Neural cell (in vitro differentiated cells): Measurements from ENCODE around the gene FBXO24. TPM values are rescaled to one million over a fixed set of nuclear protein-coding genes. Genes with fewer than 3 reads are reported as not detected.

Source experiments
- H2AFZ ChIP-seq: fragments of 200-600, 300-800 bp; sonication (generic), shearing (Covaris generic); 2 replicates; pipeline ENCODE4 v1.6.0; 2014; ENCODE audit warnings: low read depth, mild to moderate bottlenecking, antibody characterized with exemption, low read length, moderate library complexity
- H3F3A ChIP-seq: fragments of 200-600 bp; shearing (Covaris generic); 2 replicates; pipeline ENCODE4 v1.6.1; 2016; ENCODE audit warnings: mild to moderate bottlenecking, moderate library complexity, mixed read lengths, antibody characterized with exemption, low read length; ENCODE audit not compliant: insufficient read depth, poor library complexity, severe bottlenecking
- H3K27ac ChIP-seq: fragments of 200-600, 300-800 bp; sonication (generic), shearing (Covaris generic); 2 replicates; pipeline ENCODE4 v1.5.1; 2014; ENCODE audit warnings: mild to moderate bottlenecking, low read length, moderate library complexity
- H3K27me3 ChIP-seq: fragments of 300-800, 200-600 bp; sonication (generic), shearing (Covaris generic); 2 replicates; pipeline ENCODE4 v1.6.0; 2014; ENCODE audit warnings: mild to moderate bottlenecking, low read depth, low read length, moderate library complexity; ENCODE audit not compliant: insufficient read depth
- H3K36me3 ChIP-seq: fragments of 300-800, 200-600 bp; sonication (generic), shearing (Covaris generic); 2 replicates; pipeline ENCODE4 v1.5.1; 2014; ENCODE audit warnings: mild to moderate bottlenecking, antibody characterized with exemption, low read length, moderate library complexity; ENCODE audit not compliant: insufficient read depth
- H3K4me2 ChIP-seq: fragments of 300-800, 200-600 bp; sonication (generic), shearing (Covaris generic); 2 replicates; pipeline ENCODE4 v1.6.0; 2014; ENCODE audit warnings: mild to moderate bottlenecking, low read length
- H3K4me3 ChIP-seq: fragments of 300-800, 200-600 bp; sonication (generic), shearing (Covaris generic); 2 replicates; pipeline ENCODE4 v1.5.1; 2014; ENCODE audit warnings: mild to moderate bottlenecking, low read length, moderate library complexity
- H3K79me2 ChIP-seq: fragments of 200-600 bp; shearing (Covaris generic); replicated peaks from 2 replicates; pipeline ENCODE4 v1.6.0; 2014; ENCODE audit warnings: mild to moderate bottlenecking, low read length, moderate library complexity; ENCODE audit not compliant: insufficient read depth
- H3K9ac ChIP-seq: fragments of 300-800, 200-600 bp; sonication (generic), shearing (Covaris generic); 2 replicates; pipeline ENCODE4 v1.6.1; 2016; ENCODE audit warnings: mild to moderate bottlenecking, low read length, mixed read lengths
- H3K9me2 ChIP-seq: fragments of 200-600 bp; shearing (Covaris generic); 2 replicates; pipeline ENCODE4 v1.6.1; 2016; ENCODE audit warnings: mild to moderate bottlenecking, low read length, mixed read lengths; ENCODE audit not compliant: insufficient read depth
- H3K9me3 ChIP-seq: fragments of 200-600, 300-800 bp; sonication (generic), shearing (Covaris generic); 2 replicates; pipeline ENCODE4 v1.6.1; 2016; ENCODE audit warnings: mild to moderate bottlenecking, mixed run types, low read length, moderate library complexity, mixed read lengths
- H4K20me1 ChIP-seq: fragments of 200-600 bp; shearing (Covaris generic); 2 replicates; pipeline ENCODE4 v1.6.1; 2016; ENCODE audit warnings: mild to moderate bottlenecking, mixed run types; ENCODE audit not compliant: insufficient read depth
- EP300 ChIP-seq: fragments of 450-650 bp; conservative IDR thresholded peaks from 2 replicates; pipeline ENCODE4 v1.6.1; 2014; ENCODE audit warnings: antibody characterized with exemption, mild to moderate bottlenecking, moderate library complexity; ENCODE audit not compliant: poor library complexity, severe bottlenecking
- EZH2 ChIP-seq: fragments of 200-600, 300-800 bp; shearing (Covaris generic), sonication (generic); IDR thresholded peaks from 2 replicates; pipeline ENCODE4 v1.6.1; 2014; ENCODE audit warnings: antibody characterized with exemption, low read length, borderline replicate concordance, mild to moderate bottlenecking; ENCODE audit not compliant: insufficient read depth, poor library complexity, severe bottlenecking
- MXI1 ChIP-seq: fragments of 450-650 bp; conservative IDR thresholded peaks from 2 replicates; pipeline ENCODE4 v1.6.1; 2014; ENCODE audit warnings: antibody characterized with exemption, mild to moderate bottlenecking; ENCODE audit not compliant: poor library complexity, severe bottlenecking
- POLR2AphosphoS5 ChIP-seq: IDR thresholded peaks from 2 replicates; pipeline ENCODE4 v1.6.1; 2012
- RAD21 ChIP-seq: fragments of 450-650 bp; conservative IDR thresholded peaks from 2 replicates; pipeline ENCODE4 v1.6.1; 2014; ENCODE audit warnings: antibody characterized with exemption, mild to moderate bottlenecking, moderate library complexity
- SMC3 ChIP-seq: fragments of 450-650 bp; conservative IDR thresholded peaks from 2 replicates; pipeline ENCODE4 v1.6.1; 2014; ENCODE audit warnings: antibody characterized with exemption, mild to moderate bottlenecking, moderate library complexity; ENCODE audit not compliant: poor library complexity
- TAF1 ChIP-seq: IDR thresholded peaks from 2 replicates; pipeline ENCODE4 v1.6.1; 2012; ENCODE audit warnings: low read depth
- polyA plus RNA-seq: library from polyadenylated mRNA; depleted of rRNA; stranded (reverse); fragments of >200 nt; gene quantifications from 2 replicates; pipeline ENCODE4 v1.2.3, GENCODE V29; 2014
- TF ChIP-seq, protein P1 (sequence below): IDR thresholded peaks from 2 replicates; pipeline ENCODE4 v1.6.1; 2012; ENCODE audit warnings: borderline replicate concordance
- TF ChIP-seq, protein P2 (sequence below): fragments of 450-650 bp; IDR thresholded peaks from 2 replicates; pipeline ENCODE4 v1.5.1; 2014; ENCODE audit warnings: antibody characterized with exemption, mild to moderate bottlenecking, moderate library complexity; ENCODE audit not compliant: poor library complexity, severe bottlenecking

Gene FBXO24
- polyA plus RNA-seq, 1 donor from 2014 or later: 0.52 TPM

DNA sequence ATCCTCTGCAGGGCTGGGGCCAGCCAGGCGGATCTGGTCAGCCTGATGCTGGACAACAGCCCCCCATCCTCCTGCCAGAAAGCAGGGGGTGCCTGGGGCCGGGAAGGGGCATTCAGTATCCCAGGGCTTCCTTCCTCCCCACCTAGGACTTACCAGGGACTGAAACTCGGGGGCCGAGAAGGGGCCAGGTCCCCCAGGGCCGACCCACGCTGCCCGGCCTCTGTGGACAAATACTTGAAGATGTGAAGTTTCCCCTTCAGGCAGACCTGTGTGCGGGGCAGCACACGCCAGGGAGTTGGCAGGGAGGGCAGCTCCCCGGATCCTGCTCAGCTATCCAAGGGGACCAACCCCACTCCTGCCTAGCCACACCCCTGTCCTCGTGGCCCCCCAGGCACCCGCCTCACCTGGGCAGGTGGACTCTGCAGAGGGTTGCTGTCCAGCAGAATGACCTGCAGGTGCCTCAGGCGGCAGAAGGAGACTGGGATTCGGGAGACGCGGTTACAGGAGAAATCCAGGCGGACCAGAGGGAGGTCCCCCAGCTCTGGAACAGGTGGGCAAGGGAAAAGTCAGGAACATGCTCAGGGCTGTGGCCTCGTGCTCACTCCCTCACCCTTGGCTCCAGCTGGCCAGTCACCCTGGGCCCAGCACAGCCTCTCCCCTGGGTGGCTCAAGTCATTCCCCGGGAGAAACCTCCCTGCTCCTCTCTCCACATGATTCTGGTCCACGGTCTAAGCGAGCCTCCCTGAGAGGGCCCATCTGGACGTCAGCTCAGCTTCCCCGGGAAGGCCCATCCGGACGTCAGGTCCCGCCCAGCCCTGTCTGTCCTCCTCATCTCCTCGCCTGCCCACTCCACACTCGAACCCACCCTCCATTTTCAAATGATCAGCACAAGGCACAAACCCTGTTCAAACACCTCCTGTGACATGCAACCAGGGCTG, 7.6 kb upstream of the FBXO24 start:
- Histone ChIP-seq H3K9me3 (no peaks in the 10 kb centered on the region), H3K9me2 (no peaks in the 10 kb centered on the region), H3K4me3 (no peak overlapping the region), H2AFZ (no peak overlapping the region), H3F3A (no peaks in the 10 kb centered on the region), H4K20me1 (no peaks in the 10 kb centered on the region), H3K79me2 (no peaks in the 10 kb centered on the region), H3K9ac (no peak overlapping the region), H3K4me2 (no peak overlapping the region), H3K27me3 (no peaks in the 10 kb centered on the region), H3K36me3 (no peaks in the 10 kb centered on the region), H3K27ac (no peak overlapping the region)
- TF ChIP-seq TAF1 (no peak), RAD21 (no peak), MXI1 (no peak), EZH2 (no peak)

DNA sequence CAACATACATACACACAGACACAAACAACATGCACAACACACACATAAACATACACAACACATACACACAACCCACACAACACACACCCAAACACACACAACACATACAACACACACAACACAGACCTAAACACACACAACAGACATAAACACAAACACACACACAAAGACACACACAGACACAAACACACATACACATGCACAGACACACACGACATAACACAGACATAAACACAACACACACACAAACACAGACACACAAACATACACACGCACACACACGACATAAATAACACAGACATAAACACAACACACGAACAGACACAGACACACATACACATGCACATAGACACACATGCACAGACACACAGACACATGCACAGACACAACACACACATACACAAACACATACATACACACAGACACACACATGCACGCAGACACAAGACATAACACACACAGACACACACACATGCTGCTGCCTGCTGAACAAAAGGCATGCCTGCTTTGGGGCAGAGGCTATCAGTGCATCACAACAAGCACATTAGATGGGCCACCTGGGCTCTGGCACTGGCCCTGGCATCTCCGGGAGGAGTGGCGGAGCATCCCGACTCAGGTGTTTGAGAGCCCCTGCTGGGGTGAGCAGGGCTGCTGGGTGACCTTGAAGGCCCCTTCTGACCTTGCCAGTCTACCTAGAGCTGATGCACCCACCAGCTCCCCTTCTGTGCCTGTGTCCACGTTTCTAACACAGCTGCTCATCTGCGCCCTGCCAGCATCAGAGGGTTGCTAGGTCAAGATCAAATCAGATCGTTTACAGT, 5.5 kb upstream of the FBXO24 start:
- no peak overlapping the region for H2AFZ ChIP-seq
- H3K4me3 ChIP-seq: no peak overlapping the region
- H3K27ac ChIP-seq: no peak overlapping the region
- no peaks in the 10 kb centered on the region for H3K9me2 ChIP-seq
- peaks cover 15% of the 10 kb centered on the region for H3K79me2 ChIP-seq
- no peak overlapping the region for H3K9ac ChIP-seq
- no peaks in the 10 kb centered on the region for H4K20me1 ChIP-seq
- no peaks in the 10 kb centered on the region for H3K27me3 ChIP-seq
- no peaks in the 10 kb centered on the region for H3F3A ChIP-seq
- H3K4me2 ChIP-seq: no peak overlapping the region
- no peaks in the 10 kb centered on the region for H3K36me3 ChIP-seq
- H3K9me3 ChIP-seq: no peaks in the 10 kb centered on the region
- no peak for TF ChIP-seq POLR2AphosphoS5
- TF ChIP-seq EZH2: no peak
- no peak for TF ChIP-seq RAD21
- TF ChIP-seq SMC3: no peak
- TF ChIP-seq, protein P1, sequence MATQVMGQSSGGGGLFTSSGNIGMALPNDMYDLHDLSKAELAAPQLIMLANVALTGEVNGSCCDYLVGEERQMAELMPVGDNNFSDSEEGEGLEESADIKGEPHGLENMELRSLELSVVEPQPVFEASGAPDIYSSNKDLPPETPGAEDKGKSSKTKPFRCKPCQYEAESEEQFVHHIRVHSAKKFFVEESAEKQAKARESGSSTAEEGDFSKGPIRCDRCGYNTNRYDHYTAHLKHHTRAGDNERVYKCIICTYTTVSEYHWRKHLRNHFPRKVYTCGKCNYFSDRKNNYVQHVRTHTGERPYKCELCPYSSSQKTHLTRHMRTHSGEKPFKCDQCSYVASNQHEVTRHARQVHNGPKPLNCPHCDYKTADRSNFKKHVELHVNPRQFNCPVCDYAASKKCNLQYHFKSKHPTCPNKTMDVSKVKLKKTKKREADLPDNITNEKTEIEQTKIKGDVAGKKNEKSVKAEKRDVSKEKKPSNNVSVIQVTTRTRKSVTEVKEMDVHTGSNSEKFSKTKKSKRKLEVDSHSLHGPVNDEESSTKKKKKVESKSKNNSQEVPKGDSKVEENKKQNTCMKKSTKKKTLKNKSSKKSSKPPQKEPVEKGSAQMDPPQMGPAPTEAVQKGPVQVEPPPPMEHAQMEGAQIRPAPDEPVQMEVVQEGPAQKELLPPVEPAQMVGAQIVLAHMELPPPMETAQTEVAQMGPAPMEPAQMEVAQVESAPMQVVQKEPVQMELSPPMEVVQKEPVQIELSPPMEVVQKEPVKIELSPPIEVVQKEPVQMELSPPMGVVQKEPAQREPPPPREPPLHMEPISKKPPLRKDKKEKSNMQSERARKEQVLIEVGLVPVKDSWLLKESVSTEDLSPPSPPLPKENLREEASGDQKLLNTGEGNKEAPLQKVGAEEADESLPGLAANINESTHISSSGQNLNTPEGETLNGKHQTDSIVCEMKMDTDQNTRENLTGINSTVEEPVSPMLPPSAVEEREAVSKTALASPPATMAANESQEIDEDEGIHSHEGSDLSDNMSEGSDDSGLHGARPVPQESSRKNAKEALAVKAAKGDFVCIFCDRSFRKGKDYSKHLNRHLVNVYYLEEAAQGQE: no peak
- no peak for TF ChIP-seq TAF1
- TF ChIP-seq MXI1: no peak
- TF ChIP-seq, protein P2, sequence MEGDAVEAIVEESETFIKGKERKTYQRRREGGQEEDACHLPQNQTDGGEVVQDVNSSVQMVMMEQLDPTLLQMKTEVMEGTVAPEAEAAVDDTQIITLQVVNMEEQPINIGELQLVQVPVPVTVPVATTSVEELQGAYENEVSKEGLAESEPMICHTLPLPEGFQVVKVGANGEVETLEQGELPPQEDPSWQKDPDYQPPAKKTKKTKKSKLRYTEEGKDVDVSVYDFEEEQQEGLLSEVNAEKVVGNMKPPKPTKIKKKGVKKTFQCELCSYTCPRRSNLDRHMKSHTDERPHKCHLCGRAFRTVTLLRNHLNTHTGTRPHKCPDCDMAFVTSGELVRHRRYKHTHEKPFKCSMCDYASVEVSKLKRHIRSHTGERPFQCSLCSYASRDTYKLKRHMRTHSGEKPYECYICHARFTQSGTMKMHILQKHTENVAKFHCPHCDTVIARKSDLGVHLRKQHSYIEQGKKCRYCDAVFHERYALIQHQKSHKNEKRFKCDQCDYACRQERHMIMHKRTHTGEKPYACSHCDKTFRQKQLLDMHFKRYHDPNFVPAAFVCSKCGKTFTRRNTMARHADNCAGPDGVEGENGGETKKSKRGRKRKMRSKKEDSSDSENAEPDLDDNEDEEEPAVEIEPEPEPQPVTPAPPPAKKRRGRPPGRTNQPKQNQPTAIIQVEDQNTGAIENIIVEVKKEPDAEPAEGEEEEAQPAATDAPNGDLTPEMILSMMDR: no peak
- no peak for TF ChIP-seq EP300
